Retina (tissue), 1 donor: Measurements from ENCODE around the gene CTSK.
"Not testable (repeated sequence)": the region's sequence is repeated elsewhere in the genome, so short reads cannot be mapped to it uniquely, and the experiment has no call there.

Experiments
- DNase-seq: peaks from one replicate; pipeline ENCODE4 v3.0.0-alpha.2; 2016

The CTSK gene

GRCh38 chr1:150808121-150808520 is at the start of gene CTSK:
Gene CTSK (minus strand): TSS chr1:150808260. CDS start chr1:150806805, 1,455 bp downstream.
- no peak for DNase-seq

- DNase-seq, result not testable (repeated sequence)
These were observed 44.7 kb upstream of the CTSK start for GRCh38 chr1:150852734-150853133.

GRCh38 chr1:150850801-150851362 is 42.8 kb upstream of the CTSK start:
- DNase-seq, result not testable (repeated sequence)

GRCh38 chr1:150846473-150847146 is 38.5 kb upstream of the CTSK start:
- no peak for DNase-seq

GRCh38 chr1:150843474-150843873 is 35.4 kb upstream of the CTSK start:
- DNase-seq, result no peak

- no peak for DNase-seq
These were observed 34.9 kb upstream of the CTSK start for GRCh38 chr1:150842964-150843363.

- no peak for DNase-seq
These were observed 34.3 kb upstream of the CTSK start for GRCh38 chr1:150842343-150842742.

- DNase-seq, result no peak
These were observed 33.6 kb upstream of the CTSK start for GRCh38 chr1:150841626-150842025.

GRCh38 chr1:150840850-150841249 is 32.8 kb upstream of the CTSK start:
- DNase-seq, result not testable (repeated sequence)

- no peak for DNase-seq
These were observed 28.2 kb upstream of the CTSK start for GRCh38 chr1:150836129-150836773.

GRCh38 chr1:150833961-150834360 is 25.9 kb upstream of the CTSK start:
- DNase-seq, result not testable (repeated sequence)

- DNase-seq, result no peak
These were observed 24.5 kb upstream of the CTSK start for GRCh38 chr1:150832597-150832996.

GRCh38 chr1:150829751-150830150 is 21.7 kb upstream of the CTSK start:
- no peak for DNase-seq

- no peak for DNase-seq
These were observed 18.2 kb upstream of the CTSK start for GRCh38 chr1:150826299-150826698.

- DNase-seq, result no peak
These were observed 12.9 kb upstream of the CTSK start for GRCh38 chr1:150820730-150821512.

GRCh38 chr1:150815871-150816270 is 7.8 kb upstream of the CTSK start:
- DNase-seq, result no peak

GRCh38 chr1:150813028-150813707 is 5.1 kb upstream of the CTSK start:
- DNase-seq, result peak; percentile 12

- DNase-seq, result no peak
These were observed 3.0 kb upstream of the CTSK start for GRCh38 chr1:150810958-150811659.

- DNase-seq, result no peak
These were observed 1.6 kb upstream of the CTSK start for GRCh38 chr1:150809651-150810050.

GRCh38 chr1:150808846-150809245 is 786 bp upstream of the CTSK start:
- DNase-seq, result no peak

- no peak for DNase-seq
These were observed 624 bp downstream of the CTSK start for GRCh38 chr1:150807249-150808023.
